GM12878 (cell line): ENCODE measurements around the gene AGPAT2. TPM values are rescaled to one million over a fixed set of nuclear protein-coding genes. Genes with fewer than 3 reads are reported as not detected.

Experiments used
- ATAC-seq: fragments of 200-7000 bp; cut with Tn5 transposase; 3 replicates; pipeline ENCODE4 v1.9.1; 2020; ENCODE audit warnings: mild to moderate bottlenecking, moderate library complexity
- BruUV-seq: library from RNA; stranded (reverse); fragments of 400-500 nt; replicated peaks from 2 replicates; lab custom pipeline; 2021; lab: Mats Ljungman, UMichigan
- CTCF ChIA-PET: fragments of 300-600 bp; sonication (Branson Sonifier 250); formaldehyde crosslinking; extraction: SDS; loops from one replicate; lab custom pipeline; 2021; ENCODE audit warnings: inconsistent platforms; lab: Yijun Ruan, JAX
- POLR2A ChIA-PET: fragments of 350-600 bp; formaldehyde crosslinking; extraction: SDS; loops from one replicate; lab custom pipeline; 2021; ENCODE audit warnings: inconsistent platforms; lab: Charles Lee
- RAD21 ChIA-PET: fragments of 300-600 bp; sonication (Branson Sonifier 250); formaldehyde crosslinking; loops from one replicate; lab custom pipeline; 2023; ENCODE audit warnings: antibody characterized with exemption; ENCODE audit not compliant: unreplicated experiment; lab: Charles Lee
- SMC1A ChIA-PET: fragments of 300-600 bp; sonication (Branson Sonifier 250); formaldehyde crosslinking; loops from one replicate; lab custom pipeline; 2023; ENCODE audit not compliant: unreplicated experiment, uncharacterized antibody; lab: Charles Lee
- DNase-seq: peaks from one replicate; pipeline ENCODE4 v3.0.0-alpha.2; 2011; ENCODE audit warnings: low read depth, low spot score
- FAIRE-seq: peaks from 3 replicates; lab custom pipeline; 2011; peaks lifted over from hg19 to GRCh38; lab: Jason Lieb, UNC
- H2AFZ ChIP-seq: 2 replicates; pipeline ENCODE4 v1.6.0; 2011; ENCODE audit warnings: low read depth, low read length, control low read depth; ENCODE audit not compliant: control insufficient read depth
- H3K27ac ChIP-seq: 2 replicates; pipeline ENCODE4 v1.5.1; 2011; ENCODE audit warnings: control low read depth; ENCODE audit not compliant: control insufficient read depth, insufficient read depth
- H3K27me3 ChIP-seq, 2 experiments: replicated peaks in 1 of 2; 2 replicates each; pipeline versions ENCODE4 v1.6.0 to v1.6.1; 2011; ENCODE audit warnings: low read length in 1 of 2; ENCODE audit not compliant: control insufficient read depth in 2 of 2, insufficient read depth in 2 of 2
- H3K36me3 ChIP-seq, 2 experiments: 2 replicates each; pipeline ENCODE4 v1.5.1; 2011; ENCODE audit warnings: low read length in 1 of 2; ENCODE audit not compliant: control insufficient read depth in 2 of 2, insufficient read depth in 2 of 2
- H3K4me1 ChIP-seq: 2 replicates; pipeline ENCODE4 v1.6.1; 2011; ENCODE audit warnings: mild to moderate bottlenecking, low read length, moderate library complexity, mixed read lengths; ENCODE audit not compliant: control insufficient read depth, insufficient read depth
- H3K4me2 ChIP-seq: 2 replicates; pipeline ENCODE4 v1.6.0; 2011; ENCODE audit warnings: control low read depth; ENCODE audit not compliant: control insufficient read depth, insufficient read depth
- H3K4me3 ChIP-seq: fragments of 200-600 bp; sonication (generic); 2 replicates; pipeline ENCODE4 v1.5.1; 2016
- H3K79me2 ChIP-seq: 2 replicates; pipeline ENCODE4 v1.6.0; 2011; ENCODE audit warnings: low read length; ENCODE audit not compliant: control insufficient read depth, insufficient read depth
- H3K9ac ChIP-seq: 2 replicates; pipeline ENCODE4 v1.8.0; 2011; ENCODE audit warnings: low read length, control low read depth, mixed read lengths; ENCODE audit not compliant: control insufficient read depth, insufficient read depth
- H3K9me3 ChIP-seq: replicated peaks from 3 replicates; pipeline ENCODE4 v1.5.1; 2011; ENCODE audit warnings: mild to moderate bottlenecking, low read length; ENCODE audit not compliant: control insufficient read depth, insufficient read depth
- H4K20me1 ChIP-seq: 2 replicates; pipeline ENCODE4 v1.6.0; 2011; ENCODE audit not compliant: control insufficient read depth, insufficient read depth
- ASH2L ChIP-seq: fragments of 300-600, 200-600 bp; sonication (generic); IDR thresholded peaks from 2 replicates; pipeline ENCODE4 v1.6.1; 2017; ENCODE audit warnings: low read depth, mild to moderate bottlenecking, borderline replicate concordance
- CEBPB ChIP-seq, 2 experiments: fragments of 150-350 bp in 1 of 2; IDR thresholded peaks; 2 replicates each; pipeline ENCODE4 v1.6.1; 2012 to 2014; ENCODE audit warnings: low read depth in 2 of 2, low read length in 2 of 2, borderline replicate concordance in 1 of 2, inconsistent platforms in 1 of 2
- HCFC1 ChIP-seq: fragments of 150-350 bp; IDR thresholded peaks from 2 replicates; pipeline ENCODE4 v1.6.1; 2014; ENCODE audit warnings: low read length
- MEF2B ChIP-seq: fragments of 450-650 bp; IDR thresholded peaks from 2 replicates; pipeline ENCODE4 v1.6.1; 2018; ENCODE audit warnings: mild to moderate bottlenecking, moderate library complexity; ENCODE audit not compliant: partially characterized antibody, poor library complexity, severe bottlenecking
- POLR2A ChIP-seq: IDR thresholded peaks from 2 replicates; pipeline ENCODE4 v1.6.1; 2011; ENCODE audit warnings: low read depth, mild to moderate bottlenecking, low read length
- RAD21 ChIP-seq: IDR thresholded peaks from 2 replicates; pipeline ENCODE4 v1.6.1; 2011; ENCODE audit warnings: mild to moderate bottlenecking, low read depth, low read length, moderate library complexity; ENCODE audit not compliant: insufficient read depth
- RELB ChIP-seq: fragments of 450-650 bp; IDR thresholded peaks from 2 replicates; pipeline ENCODE4 v1.6.1; 2017; ENCODE audit warnings: low read depth, mild to moderate bottlenecking, moderate library complexity
- ZBED1 ChIP-seq: IDR thresholded peaks from 2 replicates; pipeline ENCODE4 v1.6.1; 2016; ENCODE audit warnings: borderline replicate concordance
- ZZZ3 ChIP-seq: IDR thresholded peaks from 2 replicates; pipeline ENCODE4 v1.6.1; 2011; ENCODE audit warnings: low read depth; ENCODE audit not compliant: control insufficient read depth, insufficient read length
- WGBS: methylation state at CpG from one replicate; pipeline ENCODE4 v1.1.6; 2016; ENCODE audit warnings: low lambda C conversion rate; ENCODE audit not compliant: insufficient replicate concordance, insufficient coverage; ENCODE audit errors: missing lambda C conversion rate; 5-methylcytosine and 5-hydroxymethylcytosine counted together
- in situ Hi-C: fragments of 300-500 bp; cut with MboI; formaldehyde crosslinking; loops from 9 replicates; pipeline ENCODE4 v1.14.3; 2018; ENCODE audit warnings: mixed read lengths
- intact Hi-C: fragments of 100-400 bp; cut with micrococcal nuclease; formaldehyde crosslinking; loops from one replicate; pipeline ENCODE4 v1.14.2; 2022; ENCODE audit not compliant: unreplicated experiment
- polyA plus RNA-seq, 11 experiments: library from polyadenylated mRNA; depleted of rRNA in 4 of 11; unstranded in 6 of 11; stranded (reverse) in 5 of 11; fragments of >200 nt; fragmentation: Nextera tagmentation in 4 of 11; fragmentation: Illumina TruSeq in 1 of 11; extraction: Ambion mirVana in 4 of 11; extraction: Trizol in 1 of 11; gene quantifications; 1 replicate in 1 of 11; 2 replicates in 10 of 11; pipeline versions ENCODE4 v1.2.1 to v1.2.3, GENCODE V29; 2011 to 2016; ENCODE audit warnings: inconsistent platforms in 2 of 11, missing spikeins in 2 of 11, low read depth in 1 of 11
- total RNA-seq, 4 experiments: library from RNA; depleted of rRNA in 3 of 4; stranded (reverse); fragments of >200 nt in 3 of 4; fragmentation: Illumina TruSeq in 1 of 4; extraction: Trizol in 1 of 4; gene quantifications; 2 replicates each; pipeline versions ENCODE4 v1.2.1 to v1.2.3, GENCODE V29; 2013 to 2021
- TF ChIP-seq, protein P1 (sequence below): IDR thresholded peaks from 2 replicates; pipeline ENCODE4 v1.6.1; 2011; ENCODE audit warnings: borderline replicate concordance, low read depth, mild to moderate bottlenecking, moderate library complexity, low read length; ENCODE audit not compliant: insufficient read depth, poor library complexity, severe bottlenecking

AGPAT2 gene
- total and polyA plus RNA-seq, 10 of the 15 experiments (the other 5 are each of a cell fraction or from before 2014, with no cell fraction given) = 0.10 to 28.5 (median 18.2) TPM

- TF ChIP-seq, protein P1, sequence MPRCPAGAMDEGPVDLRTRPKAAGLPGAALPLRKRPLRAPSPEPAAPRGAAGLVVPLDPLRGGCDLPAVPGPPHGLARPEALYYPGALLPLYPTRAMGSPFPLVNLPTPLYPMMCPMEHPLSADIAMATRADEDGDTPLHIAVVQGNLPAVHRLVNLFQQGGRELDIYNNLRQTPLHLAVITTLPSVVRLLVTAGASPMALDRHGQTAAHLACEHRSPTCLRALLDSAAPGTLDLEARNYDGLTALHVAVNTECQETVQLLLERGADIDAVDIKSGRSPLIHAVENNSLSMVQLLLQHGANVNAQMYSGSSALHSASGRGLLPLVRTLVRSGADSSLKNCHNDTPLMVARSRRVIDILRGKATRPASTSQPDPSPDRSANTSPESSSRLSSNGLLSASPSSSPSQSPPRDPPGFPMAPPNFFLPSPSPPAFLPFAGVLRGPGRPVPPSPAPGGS = no peak
These were observed 33.8 kb downstream of the AGPAT2 start (continued) for GRCh38 chr9:136653323-136654079.

- ChIA-PET RAD21 (no interaction called here), CTCF (interaction anchor here (1.1 kb wide), 1 partner anchor 26 kb away, joined by 3 read pairs; no protein-coding TSS in a partner anchor)
These were observed 35.4 kb downstream of the AGPAT2 start for GRCh38 chr9:136651860-136652259.

More at GRCh38 chr9:136651860-136652259, 35.4 kb downstream of the AGPAT2 start:
- Histone ChIP-seq H3K4me3 (no peak overlapping the region), H3K36me3 (no peaks in the 10 kb centered on the region), H3K9ac (no peak overlapping the region), H3K27me3 (peaks cover 1 to 8% of the 10 kb centered on the region in 2 experiments; a peak in 3 of 4 replicates), H3K9me3 (no peaks in the 10 kb centered on the region)
- 91% methylated on average over 11 of the region's 11 CpGs for WGBS
- no peak for DNase-seq
- no peak for FAIRE-seq
- in situ Hi-C loops (no loop called here), intact Hi-C loops (no loop called here)
- SMC1A ChIA-PET = no interaction called here
- no TSS peak for BruUV-seq
- TF ChIP-seq HCFC1 = no peak
- TF ChIP-seq RAD21 = no peak
- TF ChIP-seq ZBED1 = no peak
- TF ChIP-seq ZZZ3 = no peak
- no peak for TF ChIP-seq POLR2A
- no peak for TF ChIP-seq MEF2B
- no peak for TF ChIP-seq CEBPB (IDR thresholded peaks at IDR 0.05; ENCODE audit: borderline replicate concordance in 1 of 2, low read depth in 2 of 2, low read length in 2 of 2)
- TF ChIP-seq RELB = no peak
- TF ChIP-seq ASH2L = no peak
- TF ChIP-seq, all 136 proteins: peak for 0
- H3K79me2 ChIP-seq = no peaks in the 10 kb centered on the region
- ATAC-seq = no peak
- no peak overlapping the region for H3K4me2 ChIP-seq
- H2AFZ ChIP-seq = no peak overlapping the region
- no peak overlapping the region for H3K27ac ChIP-seq
- H3K4me1 ChIP-seq = no peaks in the 10 kb centered on the region
- POLR2A ChIA-PET = interaction anchor here (0.7 kb wide), 1 partner anchor 73 kb away, joined by 3 read pairs; no protein-coding TSS in a partner anchor
- no peaks in the 10 kb centered on the region for H4K20me1 ChIP-seq
